MCF 10A (cell line): ENCODE data around the gene GALNT1. TPM values are rescaled to one million over a fixed set of nuclear protein-coding genes. Genes with fewer than 3 reads are reported as not detected.
A peak's percentile ranks its signal among the peaks of the same experiment; 100 is the strongest.

Experiments
- BruUV-seq: library from RNA; stranded (reverse); fragments of 400-500 nt; replicated peaks from 2 replicates; lab custom pipeline; 2021; lab: Mats Ljungman, UMichigan
- CTCF ChIA-PET: fragments of 300-600 bp; sonication (Branson Sonifier 250); formaldehyde crosslinking; extraction: SDS; loops from one replicate; lab custom pipeline; 2021; ENCODE audit warnings: antibody characterized with exemption, inconsistent platforms; lab: Yijun Ruan, JAX
- POLR2A ChIA-PET: fragments of 300-600, 350-650 bp; sonication (Branson Sonifier 250); formaldehyde crosslinking; extraction: SDS; loops from one replicate; lab custom pipeline; 2020; ENCODE audit warnings: antibody characterized with exemption, inconsistent platforms; lab: Yijun Ruan, JAX
- DNase-seq: peaks from one replicate; pipeline ENCODE4 v3.0.0-alpha.2; 2018; ENCODE audit not compliant: unreplicated experiment
- H3K27ac Mint-ChIP-seq: one replicate; pipeline ENCODE4 v1.8.0; 2022; ENCODE audit warnings: mild to moderate bottlenecking, low read depth, mixed read lengths; ENCODE audit not compliant: unreplicated experiment
- H3K27me3 Mint-ChIP-seq: one replicate; pipeline ENCODE4 v1.8.0; 2022; ENCODE audit warnings: mixed read lengths; ENCODE audit not compliant: insufficient read depth, unreplicated experiment
- H3K36me3 Mint-ChIP-seq: one replicate; pipeline ENCODE4 v1.8.0; 2022; ENCODE audit warnings: mild to moderate bottlenecking, moderate library complexity, mixed read lengths; ENCODE audit not compliant: insufficient read depth, unreplicated experiment
- H3K4me1 Mint-ChIP-seq: one replicate; pipeline ENCODE4 v1.8.0; 2022; ENCODE audit warnings: mixed read lengths; ENCODE audit not compliant: insufficient read depth, unreplicated experiment
- H3K4me3 Mint-ChIP-seq: one replicate; pipeline ENCODE4 v1.8.0; 2022; ENCODE audit warnings: mild to moderate bottlenecking, moderate library complexity, mixed read lengths; ENCODE audit not compliant: unreplicated experiment
- H3K9me3 Mint-ChIP-seq: one replicate; pipeline ENCODE4 v1.8.0; 2022; ENCODE audit warnings: mixed read lengths; ENCODE audit not compliant: unreplicated experiment
- intact Hi-C: fragments of 100-400 bp; cut with micrococcal nuclease; formaldehyde crosslinking; loops from 2 replicates; pipeline ENCODE4 v1.14.1; 2022
- total RNA-seq: library from RNA; stranded (reverse); gene quantifications from 2 replicates; pipeline ENCODE4 v1.2.3, GENCODE V29; 2022
- TF ChIP-seq, protein P1 (sequence below): fragments of 200-600 bp; IDR thresholded peaks from one replicate; pipeline ENCODE4 v1.8.0; 2022; ENCODE audit warnings: antibody characterized with exemption, mild to moderate bottlenecking; ENCODE audit not compliant: unreplicated experiment

Gene GALNT1
- total RNA-seq, 1 experiment from 2014 or later, result 71.0 TPM

DNA sequence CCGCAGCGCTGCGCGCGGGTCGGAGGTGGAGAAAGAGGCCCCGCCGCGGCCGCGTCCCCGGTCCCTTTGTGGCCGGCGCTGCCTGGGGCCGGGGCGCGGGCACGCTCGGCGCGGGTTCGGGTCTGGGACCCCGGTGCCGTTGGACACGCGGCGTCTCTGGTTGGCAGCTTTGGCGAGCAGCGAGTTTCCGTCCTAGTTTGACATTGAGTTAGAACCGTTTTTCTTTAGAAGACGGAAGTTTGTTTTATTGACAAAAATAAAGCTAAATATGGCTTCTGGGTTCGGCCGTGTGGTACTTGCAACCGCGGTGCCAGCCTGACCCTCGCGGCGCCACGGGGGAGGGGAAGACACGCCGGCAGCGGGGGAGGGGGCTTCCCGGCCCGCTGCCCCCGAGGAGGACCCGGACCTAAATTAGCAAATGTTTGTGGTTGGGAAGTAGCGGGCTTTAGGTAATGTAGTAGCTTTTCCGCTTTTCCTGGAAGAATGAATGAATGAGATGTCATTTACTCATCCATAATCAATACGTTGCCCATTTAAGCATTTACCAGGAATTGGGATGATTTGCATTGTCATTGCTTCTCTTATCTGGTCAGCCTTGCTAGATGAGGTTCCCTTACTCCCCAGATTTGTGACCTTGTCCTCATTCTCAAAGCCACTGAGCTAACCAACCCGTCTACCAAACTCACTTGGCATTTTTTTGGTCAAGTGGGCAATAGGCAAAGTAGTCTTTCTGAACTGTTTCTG is 530 bp downstream of the GALNT1 start:
- ChIA-PET POLR2A (interaction anchor here (0.6 to 3.9 kb wide), 21 partner anchors 9 to 344 kb away, joined by 3 to 55 read pairs (median 5); partner anchors contain the start of gene INO80C), CTCF (interaction anchor here (0.6 to 1.4 kb wide), 4 partner anchors 9 to 87 kb away, joined by 3 to 5 read pairs (median 4); no protein-coding TSS in a partner anchor)
- intact Hi-C loops, result loop anchor here (1.0 to 10.0 kb wide), 6 partner anchors 85 to 368 kb away; partner anchors contain the start of gene INO80C
- peak; percentile 17 for DNase-seq
- TF ChIP-seq, protein P1, sequence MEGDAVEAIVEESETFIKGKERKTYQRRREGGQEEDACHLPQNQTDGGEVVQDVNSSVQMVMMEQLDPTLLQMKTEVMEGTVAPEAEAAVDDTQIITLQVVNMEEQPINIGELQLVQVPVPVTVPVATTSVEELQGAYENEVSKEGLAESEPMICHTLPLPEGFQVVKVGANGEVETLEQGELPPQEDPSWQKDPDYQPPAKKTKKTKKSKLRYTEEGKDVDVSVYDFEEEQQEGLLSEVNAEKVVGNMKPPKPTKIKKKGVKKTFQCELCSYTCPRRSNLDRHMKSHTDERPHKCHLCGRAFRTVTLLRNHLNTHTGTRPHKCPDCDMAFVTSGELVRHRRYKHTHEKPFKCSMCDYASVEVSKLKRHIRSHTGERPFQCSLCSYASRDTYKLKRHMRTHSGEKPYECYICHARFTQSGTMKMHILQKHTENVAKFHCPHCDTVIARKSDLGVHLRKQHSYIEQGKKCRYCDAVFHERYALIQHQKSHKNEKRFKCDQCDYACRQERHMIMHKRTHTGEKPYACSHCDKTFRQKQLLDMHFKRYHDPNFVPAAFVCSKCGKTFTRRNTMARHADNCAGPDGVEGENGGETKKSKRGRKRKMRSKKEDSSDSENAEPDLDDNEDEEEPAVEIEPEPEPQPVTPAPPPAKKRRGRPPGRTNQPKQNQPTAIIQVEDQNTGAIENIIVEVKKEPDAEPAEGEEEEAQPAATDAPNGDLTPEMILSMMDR, result no peak
- H3K9me3 Mint-ChIP-seq, result peaks cover 16% of the 10 kb centered on the region
- peak overlapping the region; percentile 69 for H3K27ac Mint-ChIP-seq
- peaks cover 23% of the 10 kb centered on the region for H3K4me1 Mint-ChIP-seq
- no peaks in the 10 kb centered on the region for H3K27me3 Mint-ChIP-seq
- peak overlapping the region; percentile 76 for H3K4me3 Mint-ChIP-seq
- TSS peak; percentile 48 for BruUV-seq
- peaks cover 13% of the 10 kb centered on the region for H3K36me3 Mint-ChIP-seq

DNA sequence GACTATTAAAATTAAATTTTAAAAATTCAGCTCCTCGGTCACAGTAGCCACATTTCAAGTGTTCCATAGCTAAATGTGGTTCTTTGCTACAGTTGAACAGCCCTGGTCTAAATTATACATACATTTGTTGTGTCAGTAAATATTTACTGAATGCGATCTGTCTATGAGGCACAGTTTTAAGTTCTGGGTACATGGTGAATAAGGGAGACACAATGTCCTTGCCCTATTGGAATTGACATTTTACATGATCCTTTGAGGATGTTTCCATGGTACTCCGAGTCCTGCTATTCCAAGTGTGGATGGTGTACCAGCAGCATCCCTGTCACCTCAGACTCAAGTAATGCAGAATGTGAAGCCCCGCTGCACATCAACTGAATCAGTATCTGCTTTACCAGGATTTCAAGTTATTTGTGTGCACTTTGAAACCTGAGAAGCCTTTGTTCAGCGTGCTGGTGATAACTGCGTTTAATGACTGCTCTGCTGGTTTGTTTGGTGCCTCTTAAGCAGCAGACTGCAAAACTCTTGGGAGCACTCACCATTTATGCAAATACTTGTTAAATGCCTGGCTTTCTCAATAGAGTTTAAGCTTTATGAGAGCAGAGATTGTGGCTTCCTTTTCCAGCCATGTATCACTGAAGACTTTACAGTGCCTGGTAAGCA is 1.5 kb downstream of the GALNT1 start:
- Mint-ChIP-seq H3K9me3 (peaks cover 26% of the 10 kb centered on the region), H3K4me3 (peak overlapping the region; percentile 76), H3K27me3 (no peaks in the 10 kb centered on the region), H3K4me1 (peaks cover 23% of the 10 kb centered on the region), H3K36me3 (peaks cover 13% of the 10 kb centered on the region), H3K27ac (peak overlapping the region; percentile 69)
- intact Hi-C loops, result loop anchor here (1.0 to 10.0 kb wide), 5 partner anchors 86 to 367 kb away; partner anchors contain the start of gene INO80C
- DNase-seq, result peak; percentile 11
- CTCF ChIA-PET, result interaction anchor here (0.6 to 1.4 kb wide), 3 partner anchors 12 to 150 kb away, joined by 4 to 5 read pairs (median 4); no protein-coding TSS in a partner anchor
- BruUV-seq, result no TSS peak
- POLR2A ChIA-PET, result interaction anchor here (1.0 to 3.9 kb wide), 16 partner anchors 9 to 210 kb away, joined by 3 to 55 read pairs (median 7); partner anchors contain the start of gene INO80C
- TF ChIP-seq, protein P1, result no peak

DNA sequence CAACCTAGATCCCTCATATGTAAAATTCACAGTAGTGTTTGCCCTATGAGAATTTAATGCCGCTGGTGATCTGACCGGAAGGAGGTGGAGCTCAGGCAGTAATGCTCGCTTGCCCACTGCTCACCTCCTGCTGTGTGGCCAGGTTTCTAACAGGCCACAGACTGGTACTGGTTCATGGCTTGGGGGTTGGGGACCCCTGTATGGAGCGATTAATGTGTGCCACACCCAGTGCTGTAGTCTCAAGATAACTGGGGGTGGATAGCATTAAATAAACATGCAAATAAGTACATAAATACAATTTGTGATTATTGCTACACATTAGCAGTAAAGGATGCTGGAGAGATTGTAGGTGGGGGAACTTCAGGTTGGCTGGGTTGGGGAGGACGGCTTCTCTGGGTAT is 3.2 kb downstream of the GALNT1 start:
- Mint-ChIP-seq H3K27ac (peak overlapping the region; percentile 17), H3K9me3 (peaks cover 34% of the 10 kb centered on the region), H3K36me3 (peaks cover 13% of the 10 kb centered on the region), H3K4me3 (no peak overlapping the region), H3K27me3 (no peaks in the 10 kb centered on the region), H3K4me1 (peaks cover 23% of the 10 kb centered on the region)
- TF ChIP-seq, protein P1, result no peak
- no TSS peak for BruUV-seq
- ChIA-PET POLR2A (interaction anchor here (1.4 kb wide), 1 partner anchor 21 kb away, joined by 7 read pairs; no protein-coding TSS in a partner anchor), CTCF (no interaction called here)
- intact Hi-C loops, result loop anchor here (5.0 to 10.0 kb wide), 3 partner anchors 87 to 350 kb away; partner anchors contain the start of gene INO80C
- DNase-seq, result no peak
